ENCODE data around the gene PPP1R12A. TPM values are rescaled to one million over a fixed set of nuclear protein-coding genes. Genes with fewer than 3 reads are reported as not detected.

PPP1R12A gene
- total RNA-seq, 1 experiment from 2014 or later: 52.0 TPM

- no TSS peak for BruUV-seq (replicated peaks)
- CTCF ChIA-PET: no interaction called here
- DNase-seq (ENCODE audit: low read depth, low spot score): no peak
- Histone ChIP-seq H3K9me2 (ENCODE audit: insufficient read depth) (no peaks in the 10 kb centered on the region), H3K4me3 (replicated peaks in 1 of 2; ENCODE audit: low read depth in 1 of 2, low read length in 2 of 2) (no peak overlapping the region), H4K20me1 (ENCODE audit: insufficient read depth) (no peaks in the 10 kb centered on the region), H3K9ac (ENCODE audit: low read length) (no peak overlapping the region), H3K4me1 (ENCODE audit: control insufficient read depth in 1 of 2, insufficient read depth in 2 of 2, low read length in 2 of 2) (no peaks in the 10 kb centered on the region), H3K9me3 (ENCODE audit: control insufficient read depth in 1 of 2, insufficient read depth in 1 of 2, low read depth in 1 of 2, low read length in 2 of 2) (no peaks in the 10 kb centered on the region), H3K36me3 (ENCODE audit: control insufficient read depth in 1 of 2, insufficient read depth in 2 of 2, low read length in 2 of 2) (no peaks in the 10 kb centered on the region), H3K27me3 (ENCODE audit: insufficient read depth, low read length) (no peaks in the 10 kb centered on the region), H2AFZ (ENCODE audit: low read depth, low read length, poor library complexity, severe bottlenecking) (no peak overlapping the region), H3K4me2 (ENCODE audit: low read length) (no peak overlapping the region), H3K27ac (ENCODE audit: low read depth, low read length) (no peak overlapping the region), H3K79me2 (ENCODE audit: insufficient read depth, low read length) (peaks cover 55% of the 10 kb centered on the region)
- TF ChIP-seq REST (IDR thresholded peaks at IDR 0.05; ENCODE audit: low read depth) (no peak), JUND (IDR thresholded peaks at IDR 0.05) (no peak), EGR1 (IDR thresholded peaks at IDR 0.05; ENCODE audit: low read depth) (no peak), ATF3 (IDR thresholded peaks at IDR 0.05) (no peak), YY1 (IDR thresholded peaks at IDR 0.05; ENCODE audit: extremely low read depth, insufficient replicate concordance, low read depth, low read length) (no peak), ZFX (IDR thresholded peaks at IDR 0.05) (no peak), EZH2 (IDR thresholded peaks at IDR 0.05) (no peak), POLR2AphosphoS5 (IDR thresholded peaks at IDR 0.05; ENCODE audit: low read depth, low read length) (no peak), CEBPB (IDR thresholded peaks at IDR 0.05; ENCODE audit: low read depth) (no peak), ELF1 (IDR thresholded peaks at IDR 0.05; ENCODE audit: borderline replicate concordance, low read depth) (no peak), CTCF (IDR thresholded peaks at IDR 0.05 in 2 of 3, conservative IDR thresholded peaks at IDR 0.05 in 1 of 3; ENCODE audit: borderline replicate concordance in 1 of 3, insufficient read depth in 1 of 3, low read depth in 2 of 3, low read length in 2 of 3) (no peak), POLR2A (IDR thresholded peaks at IDR 0.05; ENCODE audit: borderline replicate concordance, extremely low read depth, insufficient read depth, insufficient read length) (no peak), CBX3 (IDR thresholded peaks at IDR 0.05; ENCODE audit: low read depth) (no peak), ZNF274 (IDR thresholded peaks at IDR 0.05; ENCODE audit: low read depth, low read length) (no peak)
- RAD21 ChIA-PET (ENCODE audit: low non-redundant PET in 1 of 2, low total read pairs in 2 of 2, uncharacterized antibody in 2 of 2, unreplicated experiment in 2 of 2): no interaction called here
- intact Hi-C loops (cut with micrococcal nuclease): no loop called here
- POLR2A ChIA-PET: no interaction called here
- no peak for ATAC-seq
Observed at GRCh38 chr12:79873201-79873600, 61.7 kb downstream of the PPP1R12A start.
